HG03066 (cell line): ENCODE measurements around the gene UTS2R.

Source experiments
- ATAC-seq: cut with Tn5 transposase; IDR thresholded peaks from one replicate; pipeline ENCODE4 v1.9.1; 2021; ENCODE audit warnings: low read depth; ENCODE audit not compliant: unreplicated experiment

Gene UTS2R

DNA sequence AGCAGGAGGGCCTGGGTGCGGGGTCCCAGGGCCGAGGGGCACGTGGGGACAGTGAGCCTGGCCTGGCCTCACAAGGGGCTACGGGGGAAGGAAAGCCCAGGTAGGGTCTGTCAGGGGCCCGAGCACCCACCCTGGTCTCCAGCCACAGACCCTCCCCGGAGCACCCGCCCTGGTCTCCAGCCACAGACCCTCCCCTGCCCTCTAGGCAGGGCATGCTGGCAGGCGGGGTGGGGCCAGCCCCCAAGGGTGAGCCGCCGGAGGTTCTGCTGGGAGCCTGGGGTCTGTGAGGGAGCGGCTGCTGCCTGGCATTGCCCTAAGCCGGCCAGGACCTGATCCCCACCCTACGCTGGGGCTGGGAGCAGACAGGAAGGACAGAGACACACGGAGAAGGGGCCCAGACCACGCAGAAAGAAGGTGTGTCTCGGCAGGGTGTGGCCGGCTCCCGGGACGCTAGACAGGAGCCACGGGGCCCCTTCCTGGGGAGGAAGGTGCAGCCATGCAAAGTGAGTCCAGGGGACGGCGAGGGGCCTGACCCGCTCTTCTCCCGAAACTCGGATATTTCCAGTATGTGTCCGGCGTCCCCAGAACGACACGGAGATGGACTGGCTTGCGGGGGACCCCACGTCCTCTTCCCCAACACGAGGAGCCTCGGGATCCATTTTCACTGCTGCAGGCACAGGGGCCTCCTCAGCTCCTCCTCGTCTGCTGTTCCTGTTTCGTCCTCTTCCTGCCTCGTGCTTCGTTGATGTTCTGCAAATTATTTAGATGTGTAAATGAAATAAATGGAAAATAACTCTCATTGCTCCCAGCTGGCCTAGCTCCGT, 15.5 kb downstream of the UTS2R start:
- no peak for ATAC-seq

- no peak for ATAC-seq
Measured at GRCh38 chr17:82387705-82388106, 16.1 kb downstream of the UTS2R start.

- no peak for ATAC-seq
Measured at GRCh38 chr17:82388223-82388921, 16.8 kb downstream of the UTS2R start.

DNA sequence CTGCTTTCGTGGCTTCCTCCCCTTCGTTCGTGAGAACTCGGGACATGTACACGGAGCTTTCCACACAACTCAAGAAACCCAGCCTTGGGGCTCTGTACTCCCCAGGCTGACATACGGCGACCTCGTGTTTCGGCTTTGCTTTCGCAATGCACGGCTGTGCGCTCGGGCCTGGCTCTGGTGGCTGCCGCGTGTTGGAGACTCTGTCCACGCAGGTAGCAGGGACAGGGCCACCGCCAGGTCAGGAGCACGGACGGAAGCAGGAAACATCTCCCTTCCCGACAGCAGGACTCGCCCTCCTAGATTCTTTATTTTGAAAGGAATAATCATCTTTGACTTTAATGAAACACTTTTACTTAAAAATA, 17.3 kb downstream of the UTS2R start:
- ATAC-seq, result no peak

DNA sequence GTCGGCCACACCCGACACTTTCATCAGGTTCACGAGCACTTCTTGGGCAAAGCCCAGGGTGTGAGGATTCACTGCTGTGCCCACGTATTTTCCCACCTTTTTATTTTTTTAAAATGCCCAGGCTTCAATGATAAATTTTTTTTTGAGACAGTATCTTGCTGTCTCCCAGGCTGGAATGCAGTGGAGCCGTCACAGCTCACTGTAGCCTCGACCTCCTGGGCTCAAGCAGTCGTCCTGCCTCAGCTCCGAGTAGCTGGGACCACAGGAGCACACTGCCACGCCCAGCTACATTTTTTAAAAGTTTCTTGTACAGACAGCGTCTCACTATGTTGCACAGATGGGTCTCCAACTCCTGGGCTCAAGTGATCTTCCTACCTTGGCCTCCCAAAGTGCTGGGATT, 17.8 kb downstream of the UTS2R start:
- ATAC-seq, result no peak

- no peak for ATAC-seq
Measured at GRCh38 chr17:82390015-82390859, 18.7 kb downstream of the UTS2R start.

DNA sequence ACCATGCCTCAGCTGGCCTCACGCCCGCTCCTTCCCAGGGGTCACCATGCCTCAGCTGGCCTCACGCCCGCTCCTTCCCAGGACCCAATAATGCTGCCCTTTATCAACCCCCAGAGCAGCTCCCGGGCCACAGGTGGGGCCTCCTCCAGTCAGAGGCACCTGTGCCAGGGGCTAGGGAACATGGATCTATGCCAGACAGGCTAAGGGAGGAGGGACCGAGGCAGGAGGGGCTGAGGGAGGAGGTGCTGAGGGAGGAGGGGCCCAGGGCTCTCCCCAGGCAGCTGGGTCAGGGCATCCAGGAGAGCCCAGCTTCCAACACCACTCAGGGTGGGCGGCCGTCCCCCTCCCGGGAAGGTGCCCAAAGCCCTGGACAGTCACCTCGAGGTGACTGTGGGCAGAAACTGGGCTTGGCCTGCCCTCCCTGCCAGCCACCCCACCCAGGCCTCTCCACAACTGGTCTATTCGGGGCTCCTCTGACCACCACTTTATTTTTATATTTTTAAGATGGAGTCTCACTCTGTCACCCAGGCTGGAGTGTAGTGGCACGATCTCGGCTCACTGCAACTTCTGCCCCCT, 19.4 kb downstream of the UTS2R start:
- ATAC-seq, result no peak

GRCh38 chr17:82391496-82392066, 20.0 kb downstream of the UTS2R start:
- no peak for ATAC-seq

DNA sequence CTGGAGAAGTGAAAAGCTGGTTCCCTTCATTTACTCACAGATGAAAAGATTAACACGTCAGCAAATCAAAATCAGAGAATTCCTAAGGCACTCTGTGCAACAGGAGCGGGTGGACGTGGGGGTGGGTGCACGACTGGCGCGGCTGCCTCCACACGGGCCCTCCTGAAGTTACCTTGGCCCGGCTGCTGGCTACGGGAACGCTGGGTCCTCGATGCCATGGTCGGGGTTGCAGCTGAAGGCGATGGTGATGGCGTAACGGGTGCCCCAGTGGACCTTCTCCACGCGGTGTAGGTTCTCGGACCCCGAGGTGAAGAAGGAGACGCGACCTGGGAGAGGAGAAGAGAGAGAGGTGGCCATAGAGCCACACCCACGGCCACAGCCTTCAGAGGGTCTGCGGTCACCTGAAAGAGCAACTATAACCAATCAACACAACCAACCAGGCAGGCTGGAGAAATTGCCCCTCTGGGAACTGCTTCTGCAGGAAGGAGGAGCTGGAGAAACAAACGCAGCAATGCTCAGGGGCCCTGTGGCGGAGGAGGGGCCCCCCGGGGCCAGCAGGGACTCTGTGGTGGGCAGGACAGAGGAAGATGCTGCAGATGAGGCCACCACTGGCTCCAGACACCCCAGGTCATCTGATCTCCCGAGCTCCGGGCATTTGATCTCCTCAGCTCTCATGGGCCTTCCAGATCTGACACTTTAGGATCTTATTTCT, 20.8 kb downstream of the UTS2R start:
- no peak for ATAC-seq

- no peak for ATAC-seq
Measured at GRCh38 chr17:82392941-82393340, 21.4 kb downstream of the UTS2R start.

DNA sequence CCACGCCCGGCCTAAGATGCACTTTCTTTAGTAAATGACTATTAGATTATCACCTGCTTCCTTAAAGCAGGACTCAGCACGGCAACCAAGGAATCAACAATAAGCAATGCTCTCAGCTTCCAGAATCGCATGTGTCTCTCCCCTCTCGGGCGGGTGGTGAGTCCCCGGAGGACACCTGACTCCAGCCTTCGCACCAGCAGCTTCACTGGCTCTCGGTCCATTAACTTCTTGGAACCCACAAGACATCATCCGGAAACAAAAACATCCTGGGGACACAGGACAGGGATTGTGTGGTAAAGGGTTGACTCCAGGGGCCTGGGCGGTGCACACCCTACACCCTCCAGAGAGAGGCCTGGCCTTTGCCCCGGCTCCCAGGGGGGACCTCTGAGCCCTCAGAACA, 22.7 kb downstream of the UTS2R start:
- no peak for ATAC-seq

- no peak for ATAC-seq
Measured at GRCh38 chr17:82396601-82397435, 25.3 kb downstream of the UTS2R start.

GRCh38 chr17:82397449-82398335, 26.1 kb downstream of the UTS2R start:
- ATAC-seq, result no peak

DNA sequence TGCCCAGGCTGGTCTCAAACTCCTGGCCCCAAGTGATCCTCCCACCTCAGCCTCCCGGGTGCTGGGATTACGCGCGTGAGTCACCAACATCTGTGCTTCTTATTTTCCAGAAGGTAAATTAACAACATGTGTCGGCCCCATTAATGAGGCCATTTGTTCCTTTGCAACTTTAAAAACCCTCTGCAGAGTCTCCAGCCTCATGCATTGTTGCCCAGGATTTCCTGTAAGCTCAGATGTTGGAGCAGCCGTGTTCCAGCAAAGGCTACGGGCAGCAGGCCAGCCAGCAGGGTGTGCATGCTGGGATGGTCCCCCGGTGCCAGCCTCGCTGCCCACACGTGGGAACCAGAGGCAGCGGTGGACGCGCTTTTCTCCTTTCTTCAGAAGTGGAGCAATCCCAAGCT, 27.5 kb downstream of the UTS2R start:
- no peak for ATAC-seq

GRCh38 chr17:82399601-82400101, 28.1 kb downstream of the UTS2R start:
- ATAC-seq, result no peak

DNA sequence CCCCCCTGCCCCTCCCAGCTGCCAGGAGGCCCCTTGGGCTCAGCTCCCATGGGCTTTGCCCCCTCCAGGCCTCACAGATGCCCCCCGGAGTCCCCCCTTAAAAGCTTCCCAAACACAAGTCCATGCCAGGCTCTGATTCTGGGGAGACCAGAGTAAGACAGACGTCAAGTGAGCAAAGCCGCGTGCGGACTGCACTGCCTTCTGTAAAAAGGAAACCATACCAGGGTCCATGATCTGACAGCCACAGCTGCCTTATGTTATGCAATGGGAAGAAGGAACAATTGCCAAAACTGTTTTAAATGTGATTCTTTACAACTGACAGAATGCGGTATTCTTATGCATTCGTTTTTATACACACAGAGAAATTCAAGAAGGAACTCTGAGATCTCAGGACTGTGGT, 28.6 kb downstream of the UTS2R start:
- ATAC-seq, result no peak

GRCh38 chr17:82400830-82401229, 29.3 kb downstream of the UTS2R start:
- no peak for ATAC-seq

DNA sequence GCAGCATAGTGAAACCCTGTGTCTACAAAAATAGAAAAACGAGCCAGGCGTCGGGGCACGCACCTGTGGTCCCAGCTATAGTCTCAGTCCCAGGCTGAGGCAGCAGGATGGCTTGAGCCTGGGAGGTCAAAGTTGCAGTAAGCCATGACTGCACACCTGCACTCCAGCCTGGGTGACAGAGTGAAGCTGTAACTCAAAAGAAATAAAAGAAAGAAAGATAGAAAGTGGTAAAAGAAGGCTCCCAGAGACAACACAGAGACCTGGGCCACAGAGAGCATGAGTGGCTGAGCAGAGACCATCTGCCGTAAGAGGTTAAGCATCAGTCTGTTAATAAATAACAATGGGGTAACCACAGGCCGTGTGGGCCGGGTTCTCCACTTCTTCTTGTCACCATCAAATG, 31.3 kb downstream of the UTS2R start:
- peak; percentile 74 for ATAC-seq
